ENCODE measurements around the gene NUP210. TPM values are rescaled to one million over a fixed set of nuclear protein-coding genes. Genes with fewer than 3 reads are reported as not detected.

NUP210 gene
- total RNA-seq (2022; extraction: Qiagen RNA extraction), result 29.5 to 42.6 TPM (median 40.7 TPM) in 5 replicates

GRCh38 chr3:13420045-13420830, at the start of gene NUP210:
Gene NUP210 (minus strand): TSS chr3:13420322. CDS start chr3:13420226, 96 bp downstream.

Other genes with a start within 250 kb of the NUP210 start
- gene HDAC11, start 60.0 kb upstream of the NUP210 start, total RNA-seq (2022; extraction: Qiagen RNA extraction), result 5.8 to 9.6 TPM (median 8.3 TPM) in 5 replicates
- 1.6 to 3.6 TPM (median 2.6 TPM) in 5 replicates for gene FBLN2, start 128.8 kb upstream of the NUP210 start, total RNA-seq (2022; extraction: Qiagen RNA extraction)